HepG2 (cell line): ENCODE results near the gene NREP. TPM values are rescaled to one million over a fixed set of nuclear protein-coding genes. Genes with fewer than 3 reads are reported as not detected.

Experiments used
- ASH2L ChIP-seq: fragments of 300-600, 200-600 bp; sonication (generic); IDR thresholded peaks from 2 replicates; pipeline ENCODE4 v1.7.0; 2017; ENCODE audit warnings: low read depth, mild to moderate bottlenecking, moderate library complexity, mixed read lengths, low read length; ENCODE audit not compliant: insufficient read length
- ATF3 ChIP-seq: sonication (generic); formaldehyde crosslinking; IDR thresholded peaks from 2 replicates; pipeline ENCODE4 v1.4.0; 2020; ENCODE audit warnings: missing genetic modification reagents
- BCL6 ChIP-seq: IDR thresholded peaks from 2 replicates; pipeline ENCODE4 v1.6.1; 2016; ENCODE audit warnings: missing genetic modification reagents, missing compliant biosample characterization
- DPF2 ChIP-seq: sonication (generic); formaldehyde crosslinking; IDR thresholded peaks from 2 replicates; pipeline ENCODE4 v1.4.0; 2020; ENCODE audit warnings: mild to moderate bottlenecking, low read depth, missing genetic modification reagents, borderline replicate concordance
- GMEB1 ChIP-seq: sonication (generic); formaldehyde crosslinking; IDR thresholded peaks from 2 replicates; pipeline ENCODE4 v1.5.1; 2020; ENCODE audit warnings: missing genetic modification reagents, mild to moderate bottlenecking, borderline replicate concordance
- IRF2 ChIP-seq: IDR thresholded peaks from 2 replicates; pipeline ENCODE4 v1.6.1; 2018; ENCODE audit warnings: missing genetic modification reagents, missing compliant biosample characterization
- KLF15 ChIP-seq: sonication (generic); formaldehyde crosslinking; IDR thresholded peaks from 2 replicates; pipeline ENCODE4 v1.8.1; 2023; ENCODE audit warnings: borderline replicate concordance, mild to moderate bottlenecking, inconsistent platforms, missing genetic modification reagents, mixed read lengths
- KMT2B ChIP-seq: IDR thresholded peaks from 2 replicates; pipeline ENCODE4 v1.6.1; 2016; ENCODE audit warnings: missing genetic modification reagents, missing compliant biosample characterization
- MEF2D ChIP-seq: sonication (generic); formaldehyde crosslinking; IDR thresholded peaks from 2 replicates; pipeline ENCODE4 v1.5.1; 2020; ENCODE audit warnings: mild to moderate bottlenecking, missing genetic modification reagents
- MTA1 ChIP-seq: sonication (generic); formaldehyde crosslinking; IDR thresholded peaks from 2 replicates; pipeline ENCODE4 v1.4.0; 2020; ENCODE audit warnings: missing genetic modification reagents, mild to moderate bottlenecking, borderline replicate concordance
- NKX3-1 ChIP-seq: sonication (generic); formaldehyde crosslinking; IDR thresholded peaks from 2 replicates; pipeline ENCODE4 v1.5.0; 2020; ENCODE audit warnings: missing genetic modification reagents
- PAXIP1 ChIP-seq: sonication (generic); formaldehyde crosslinking; conservative IDR thresholded peaks from 2 replicates; pipeline ENCODE4 v1.4.0; 2020; ENCODE audit warnings: mild to moderate bottlenecking, missing genetic modification reagents, moderate library complexity
- POLR2G ChIP-seq: fragments of 200-400 bp; formaldehyde crosslinking; IDR thresholded peaks from 2 replicates; pipeline ENCODE4 v1.6.1; 2018; ENCODE audit warnings: mild to moderate bottlenecking, low read depth, low read length, moderate library complexity
- REPIN1 ChIP-seq: sonication (generic); formaldehyde crosslinking; IDR thresholded peaks from 2 replicates; pipeline ENCODE4 v1.8.0; 2022; ENCODE audit warnings: missing genetic modification reagents, low read depth, mild to moderate bottlenecking, borderline replicate concordance
- RFX1 ChIP-seq: fragments of 450-650 bp; IDR thresholded peaks from 2 replicates; pipeline ENCODE4 v1.6.1; 2017
- SMYD3 ChIP-seq: sonication (generic); formaldehyde crosslinking; IDR thresholded peaks from 2 replicates; pipeline ENCODE4 v1.8.1; 2023; ENCODE audit warnings: mild to moderate bottlenecking, missing genetic modification reagents
- YEATS2 ChIP-seq: sonication (generic); formaldehyde crosslinking; IDR thresholded peaks from 2 replicates; pipeline ENCODE4 v1.4.0; 2020; ENCODE audit warnings: missing genetic modification reagents, borderline replicate concordance
- ZBTB10 ChIP-seq: sonication (generic); formaldehyde crosslinking; IDR thresholded peaks from 2 replicates; pipeline ENCODE4 v1.4.0; 2020; ENCODE audit warnings: missing genetic modification reagents, borderline replicate concordance
- ZNF138 ChIP-seq: sonication (generic); formaldehyde crosslinking; IDR thresholded peaks from 2 replicates; pipeline ENCODE4 v1.5.0; 2020; ENCODE audit warnings: mild to moderate bottlenecking, low read depth, missing genetic modification reagents
- ZNF441 ChIP-seq: sonication (generic); formaldehyde crosslinking; IDR thresholded peaks from 2 replicates; pipeline ENCODE4 v1.7.0; 2021; ENCODE audit warnings: missing genetic modification reagents, borderline replicate concordance
- polyA plus RNA-seq, 8 experiments: library from polyadenylated mRNA; depleted of rRNA in 3 of 8; stranded (reverse) in 7 of 8; unstranded in 1 of 8; fragments of >200 nt; fragmentation: Illumina TruSeq in 4 of 8; extraction: Trizol in 4 of 8; gene quantifications; 2 replicates each; pipeline versions ENCODE4 v1.2.1 to v1.2.3, GENCODE V29; 2011 to 2016; ENCODE audit warnings: low read depth in 4 of 8, missing spikeins in 1 of 8, mixed read lengths in 1 of 8; ENCODE audit not compliant: insufficient read depth in 1 of 8
- total RNA-seq, 5 experiments: library from RNA; depleted of rRNA; stranded (reverse); fragments of >200 nt; fragmentation: Illumina TruSeq; extraction: Trizol; gene quantifications; 2 replicates each; pipeline ENCODE4 v1.2.3, GENCODE V29; 2016; ENCODE audit warnings: low read depth in 1 of 5

NREP gene
- total and polyA plus RNA-seq, 2 of the 13 experiments (the other 11 are each of a cell fraction or from before 2014, with no cell fraction given): 40.5 to 102 TPM

- TF ChIP-seq ASH2L (peak; percentile 77), KLF15 (CRISPR knock-in tag) (no peak), GMEB1 (no peak; the same call in 1 of the 2 replicates), POLR2G (no peak), MEF2D (CRISPR knock-in tag) (peak; percentile 96), YEATS2 (CRISPR knock-in tag) (peak; percentile 59; the same call in 1 of the 2 replicates), MTA1 (CRISPR knock-in tag) (no peak; the same call in 1 of the 2 replicates), IRF2 (CRISPR knock-in tag) (peak; percentile 85), NKX3-1 (0 out of 2 replicates have a peak, but pooled peaks have one; percentile 21), PAXIP1 (CRISPR knock-in tag) (peak; percentile 96), DPF2 (CRISPR knock-in tag) (peak; percentile 94), KMT2B (CRISPR knock-in tag) (peak; percentile 78), ZNF441 (CRISPR knock-in tag) (no peak; the same call in 1 of the 2 replicates), SMYD3 (CRISPR knock-in tag) (peak; percentile 74; the same call in 1 of the 2 replicates), BCL6 (CRISPR knock-in tag) (peak; percentile 99), ATF3 (peak; percentile 70; the same call in 1 of the 2 replicates), ZBTB10 (no peak), REPIN1 (CRISPR knock-in tag) (peak; percentile 88), RFX1 (no peak), ZNF138 (CRISPR knock-in tag) (no peak)
Measured at GRCh38 chr5:111742177-111742994, 14.6 kb downstream of the NREP start (continued).
